Measurements from ENCODE around the gene CDC42EP5. TPM values are rescaled to one million over a fixed set of nuclear protein-coding genes. Genes with fewer than 3 reads are reported as not detected.

CDC42EP5 gene
- total RNA-seq, 2 experiments from 2014 or later: not detected

DNA sequence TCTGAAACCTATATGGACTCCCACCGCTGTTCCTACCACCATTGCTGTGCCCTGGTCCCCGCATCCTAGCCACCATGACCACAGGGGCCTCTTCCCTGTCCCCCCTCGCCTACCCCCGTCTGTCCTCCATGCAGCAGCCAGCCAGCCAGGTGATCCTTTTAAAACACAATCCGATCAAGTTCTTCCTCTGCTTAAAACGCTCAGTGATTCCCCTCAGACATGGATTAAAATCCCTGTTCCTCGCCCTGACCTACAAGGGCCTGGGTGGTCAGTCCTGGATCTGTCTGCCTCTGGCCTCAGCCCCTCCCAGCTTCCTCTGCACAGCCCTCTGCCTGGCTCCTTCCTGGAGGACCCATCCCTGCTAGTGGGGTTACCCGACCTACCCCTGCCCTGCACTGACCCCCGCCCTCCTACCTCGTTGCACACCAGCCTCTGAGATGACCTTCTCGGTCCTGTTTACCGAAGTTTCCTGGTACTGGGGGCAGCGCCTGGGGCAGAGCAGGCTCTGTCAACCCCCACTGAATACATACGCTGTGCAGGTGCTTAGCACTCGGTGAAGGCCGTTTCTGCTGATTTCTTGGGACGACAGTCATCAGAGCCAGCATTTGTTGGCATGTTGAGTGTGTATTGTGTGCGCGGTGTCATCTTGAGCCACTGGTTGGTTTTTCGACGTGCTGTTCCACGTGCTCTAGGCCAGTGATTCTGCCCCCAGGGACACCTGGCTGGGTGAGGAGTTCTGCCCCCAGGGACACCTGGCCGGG, 38.8 kb downstream of the CDC42EP5 start:
- Histone ChIP-seq H3K36me3 (ENCODE audit: insufficient read depth, low read length) (peaks cover 8% of the 10 kb centered on the region; the same call in 1 of the 2 replicates), H3K9me2 (ENCODE audit: insufficient read depth, low read length) (no peaks in the 10 kb centered on the region), H4K20me1 (ENCODE audit: insufficient read depth, low read length) (no peaks in the 10 kb centered on the region), H3K27ac (ENCODE audit: low read depth, low read length, poor library complexity, severe bottlenecking) (no peak overlapping the region), H3K4me1 (ENCODE audit: insufficient read depth, low read length, poor library complexity, severe bottlenecking) (peaks cover 7% of the 10 kb centered on the region), H3K4me2 (ENCODE audit: low read length) (no peak overlapping the region), H3K9me3 (ENCODE audit: low read length) (no peaks in the 10 kb centered on the region), H3K4me3 (ENCODE audit: low read depth, low read length, poor library complexity, severe bottlenecking) (no peak overlapping the region), H3K79me2 (ENCODE audit: insufficient read depth, low read depth, low read length) (no peaks in the 10 kb centered on the region), H2AFZ (ENCODE audit: low read length) (no peak overlapping the region)
- ChIA-PET POLR2A (interaction anchor here (0.6 kb wide), 1 partner anchor 58 kb away, joined by 4 read pairs; no protein-coding TSS in a partner anchor), CTCF (ENCODE audit: unreplicated experiment) (no interaction called here)
- intact Hi-C loops (cut with micrococcal nuclease; ENCODE audit: unreplicated experiment): no loop called here
- no peak for TF ChIP-seq EZH2phosphoT487 (IDR thresholded peaks at IDR 0.05; ENCODE audit: borderline replicate concordance, low read depth, low read length)
- TF ChIP-seq, protein P1, sequence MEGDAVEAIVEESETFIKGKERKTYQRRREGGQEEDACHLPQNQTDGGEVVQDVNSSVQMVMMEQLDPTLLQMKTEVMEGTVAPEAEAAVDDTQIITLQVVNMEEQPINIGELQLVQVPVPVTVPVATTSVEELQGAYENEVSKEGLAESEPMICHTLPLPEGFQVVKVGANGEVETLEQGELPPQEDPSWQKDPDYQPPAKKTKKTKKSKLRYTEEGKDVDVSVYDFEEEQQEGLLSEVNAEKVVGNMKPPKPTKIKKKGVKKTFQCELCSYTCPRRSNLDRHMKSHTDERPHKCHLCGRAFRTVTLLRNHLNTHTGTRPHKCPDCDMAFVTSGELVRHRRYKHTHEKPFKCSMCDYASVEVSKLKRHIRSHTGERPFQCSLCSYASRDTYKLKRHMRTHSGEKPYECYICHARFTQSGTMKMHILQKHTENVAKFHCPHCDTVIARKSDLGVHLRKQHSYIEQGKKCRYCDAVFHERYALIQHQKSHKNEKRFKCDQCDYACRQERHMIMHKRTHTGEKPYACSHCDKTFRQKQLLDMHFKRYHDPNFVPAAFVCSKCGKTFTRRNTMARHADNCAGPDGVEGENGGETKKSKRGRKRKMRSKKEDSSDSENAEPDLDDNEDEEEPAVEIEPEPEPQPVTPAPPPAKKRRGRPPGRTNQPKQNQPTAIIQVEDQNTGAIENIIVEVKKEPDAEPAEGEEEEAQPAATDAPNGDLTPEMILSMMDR (conservative IDR thresholded peaks at IDR 0.05; ENCODE audit: low read length): no peak
- no peak for DNase-seq (ENCODE audit: low spot score)
- BruUV-seq (replicated peaks): no TSS peak

DNA sequence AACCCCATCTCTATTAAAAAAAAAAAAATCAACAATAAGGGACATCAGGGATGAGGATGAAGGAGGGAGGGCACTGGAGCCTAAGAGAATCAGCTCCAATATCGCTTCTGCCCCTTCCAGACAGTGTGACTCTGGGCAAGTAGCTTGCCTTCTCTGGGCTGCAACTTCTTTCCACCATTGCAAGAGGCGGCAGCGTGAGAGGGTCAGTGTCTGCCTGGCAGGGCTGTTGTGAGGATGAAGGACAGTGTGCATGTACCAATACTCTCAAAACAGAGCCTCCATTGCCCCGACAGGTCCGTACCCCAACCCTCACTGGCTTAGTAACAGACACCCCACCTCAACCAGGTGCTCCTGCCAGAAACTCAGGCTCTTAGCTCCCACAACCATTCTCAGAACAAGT, 39.4 kb downstream of the CDC42EP5 start:
- Histone ChIP-seq H3K36me3 (ENCODE audit: insufficient read depth, low read length) (peaks cover 8% of the 10 kb centered on the region; the same call in 1 of the 2 replicates), H3K4me2 (ENCODE audit: low read length) (no peak overlapping the region), H3K4me1 (ENCODE audit: insufficient read depth, low read length, poor library complexity, severe bottlenecking) (peaks cover 7% of the 10 kb centered on the region), H3K9me2 (ENCODE audit: insufficient read depth, low read length) (no peaks in the 10 kb centered on the region), H3K4me3 (ENCODE audit: low read depth, low read length, poor library complexity, severe bottlenecking) (no peak overlapping the region), H2AFZ (ENCODE audit: low read length) (no peak overlapping the region), H3K27ac (ENCODE audit: low read depth, low read length, poor library complexity, severe bottlenecking) (no peak overlapping the region), H4K20me1 (ENCODE audit: insufficient read depth, low read length) (no peaks in the 10 kb centered on the region), H3K9me3 (ENCODE audit: low read length) (no peaks in the 10 kb centered on the region), H3K79me2 (ENCODE audit: insufficient read depth, low read depth, low read length) (no peaks in the 10 kb centered on the region)
- ChIA-PET POLR2A (no interaction called here), CTCF (ENCODE audit: unreplicated experiment) (no interaction called here)
- no peak for DNase-seq (ENCODE audit: low spot score)
- no peak for TF ChIP-seq EZH2phosphoT487 (IDR thresholded peaks at IDR 0.05; ENCODE audit: borderline replicate concordance, low read depth, low read length)
- TF ChIP-seq, protein P1 (conservative IDR thresholded peaks at IDR 0.05; ENCODE audit: low read length): no peak
- intact Hi-C loops (cut with micrococcal nuclease; ENCODE audit: unreplicated experiment): no loop called here
- no TSS peak for BruUV-seq (replicated peaks)

DNA sequence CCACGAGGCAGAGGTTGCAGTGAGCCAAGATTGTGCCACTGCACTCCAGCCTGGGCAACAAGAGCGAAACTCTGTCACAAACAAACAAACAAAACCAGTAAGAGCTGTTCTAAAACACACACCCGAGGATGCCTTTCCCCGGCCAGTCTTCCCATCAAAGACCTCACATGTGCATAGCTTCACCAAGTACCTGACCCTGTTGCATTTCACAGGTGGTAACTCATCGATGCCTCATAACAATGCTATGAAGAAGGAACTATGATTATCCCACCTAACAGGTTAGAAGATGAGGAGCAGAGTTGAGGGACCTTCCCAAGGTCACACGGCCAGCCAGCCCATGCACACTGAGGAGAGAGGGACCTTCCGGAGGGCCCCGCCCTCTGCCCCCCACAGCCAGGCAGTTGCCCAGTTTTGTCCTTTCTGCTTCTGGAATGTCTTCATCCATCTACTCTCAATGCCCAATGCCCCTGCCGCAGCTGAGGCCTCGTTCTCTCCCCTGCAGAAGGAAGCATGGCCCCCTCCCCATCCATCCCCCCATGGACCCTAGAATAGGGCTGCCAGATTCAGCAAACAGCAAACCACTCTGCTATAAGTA, 40.9 kb downstream of the CDC42EP5 start:
- Histone ChIP-seq H3K4me3 (ENCODE audit: low read depth, low read length, poor library complexity, severe bottlenecking) (no peak overlapping the region), H3K9me3 (ENCODE audit: low read length) (no peaks in the 10 kb centered on the region), H3K9me2 (ENCODE audit: insufficient read depth, low read length) (no peaks in the 10 kb centered on the region), H3K4me2 (ENCODE audit: low read length) (no peak overlapping the region), H4K20me1 (ENCODE audit: insufficient read depth, low read length) (no peaks in the 10 kb centered on the region), H3K36me3 (ENCODE audit: insufficient read depth, low read length) (no peaks in the 10 kb centered on the region), H3K27ac (ENCODE audit: low read depth, low read length, poor library complexity, severe bottlenecking) (no peak overlapping the region), H3K4me1 (ENCODE audit: insufficient read depth, low read length, poor library complexity, severe bottlenecking) (peaks cover 7% of the 10 kb centered on the region), H3K79me2 (ENCODE audit: insufficient read depth, low read depth, low read length) (no peaks in the 10 kb centered on the region), H2AFZ (ENCODE audit: low read length) (no peak overlapping the region)
- DNase-seq (ENCODE audit: low spot score): no peak
- POLR2A ChIA-PET: interaction anchor here (0.6 kb wide), 1 partner anchor 17 kb away, joined by 4 read pairs; the partner anchor contains the start of gene LENG8
- TF ChIP-seq, protein P1 (conservative IDR thresholded peaks at IDR 0.05; ENCODE audit: low read length): no peak
- TF ChIP-seq EZH2phosphoT487 (IDR thresholded peaks at IDR 0.05; ENCODE audit: borderline replicate concordance, low read depth, low read length): no peak
- no TSS peak for BruUV-seq (replicated peaks)
- CTCF ChIA-PET (ENCODE audit: unreplicated experiment): no interaction called here
- intact Hi-C loops (cut with micrococcal nuclease; ENCODE audit: unreplicated experiment): no loop called here

Data from OCI-LY7 (cell line).